Glomerular visceral epithelial cell (primary cell): ENCODE measurements around the gene NUDT2.
"Not testable (repeated sequence)": the region's sequence is repeated elsewhere in the genome, so short reads cannot be mapped to it uniquely, and the experiment has no call there.

Experiments used
- DNase-seq: peaks from one replicate; pipeline ENCODE4 v3.0.0-alpha.2; 2016; ENCODE audit errors: extremely low spot score

The NUDT2 gene

DNA sequence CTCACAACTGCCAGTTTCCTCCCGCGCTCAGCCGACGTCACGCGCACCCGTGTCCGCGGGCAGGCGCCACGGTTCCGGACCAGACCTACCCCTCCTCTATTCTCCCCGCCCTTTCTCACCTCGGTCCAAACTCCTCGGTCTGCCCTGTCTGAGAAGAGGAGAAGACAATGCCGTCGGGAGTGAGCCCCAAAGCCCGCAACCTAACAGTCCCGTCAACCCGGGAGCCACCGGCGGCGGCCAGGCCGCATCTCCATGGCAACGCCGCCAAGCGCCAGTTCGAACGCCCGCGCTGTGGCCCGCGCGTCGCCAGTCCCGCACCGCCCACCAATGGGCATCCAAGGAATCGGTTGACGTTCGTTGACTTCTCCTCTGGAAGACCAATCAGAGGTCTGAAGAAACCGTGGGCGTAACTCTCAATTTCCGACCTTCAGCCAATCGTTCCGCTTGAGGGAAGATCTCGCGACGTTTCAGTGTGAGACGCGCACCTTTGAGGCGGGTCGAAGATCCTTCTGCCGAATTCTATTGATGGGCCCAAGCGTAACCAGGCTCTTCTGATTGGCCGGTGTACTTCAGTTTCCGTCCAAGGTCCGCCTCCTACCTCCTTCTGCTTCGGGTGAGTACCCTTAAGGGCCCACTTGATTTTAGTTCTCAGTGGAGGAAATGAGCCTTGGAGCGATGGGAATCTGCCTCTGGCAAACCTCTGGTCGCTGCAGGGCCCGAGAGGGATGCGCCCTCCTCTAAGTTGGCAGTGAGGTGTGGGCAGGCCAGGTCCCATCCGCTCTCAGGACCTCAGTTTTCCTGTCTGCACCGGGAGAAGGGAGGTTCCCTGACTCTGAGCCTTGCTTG, at the start of gene NUDT2, which contains the start of gene KIF24:
TSS of gene NUDT2 (plus strand) at position 583 of the 846 bp plus-strand sequence. CDS start 9,471 bp downstream, outside the sequence.
TSS of gene KIF24 (minus strand) at position 282 of the 846 bp plus-strand sequence. CDS start 17,922 bp downstream, outside the sequence.
- DNase-seq, result peak; percentile 100

GRCh38 chr9:34282096-34282495, 47.3 kb upstream of the NUDT2 start:
- no peak for DNase-seq

GRCh38 chr9:34289159-34289558, 40.2 kb upstream of the NUDT2 start:
- no peak for DNase-seq

GRCh38 chr9:34291023-34291422, 38.3 kb upstream of the NUDT2 start:
- DNase-seq, result no peak

DNA sequence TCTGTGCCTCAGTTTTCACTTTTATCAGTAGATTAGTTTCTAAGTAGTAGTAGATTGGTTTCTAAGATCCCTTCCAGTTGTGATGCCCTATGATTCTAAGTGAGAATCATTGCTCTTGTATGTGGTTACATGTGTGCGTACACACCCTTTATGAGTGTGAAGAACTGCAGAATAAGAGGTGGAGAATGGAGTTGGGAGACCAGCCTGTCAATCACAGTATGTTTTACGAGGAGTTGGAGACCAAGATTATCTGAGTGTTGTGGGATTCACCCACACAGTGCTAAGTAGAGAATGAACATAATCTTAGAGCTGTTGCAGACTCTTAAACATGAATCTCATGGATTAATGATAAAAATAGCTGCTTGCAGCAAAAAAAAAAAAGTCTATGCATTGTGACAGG, 37.9 kb upstream of the NUDT2 start:
- DNase-seq, result no peak

GRCh38 chr9:34292552-34292951, 36.8 kb upstream of the NUDT2 start:
- no peak for DNase-seq

DNA sequence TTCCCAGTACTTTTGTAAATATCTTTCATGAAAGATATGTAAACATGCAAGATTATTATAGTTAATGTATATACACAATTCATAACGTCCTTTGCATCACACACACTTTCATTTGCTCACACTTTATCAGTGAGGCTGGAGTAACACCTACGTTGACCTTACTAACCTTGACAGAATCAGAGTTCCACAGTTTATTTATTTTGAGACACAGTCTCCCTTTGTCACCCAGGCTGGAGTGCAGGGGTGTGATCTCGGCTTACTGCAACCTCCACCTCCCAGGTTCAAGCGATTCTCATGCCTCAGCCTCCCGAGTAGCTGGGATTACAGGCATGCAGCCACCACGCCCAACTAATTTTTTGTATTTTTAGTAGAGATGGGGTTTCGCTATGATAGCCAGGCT, 28.3 kb upstream of the NUDT2 start:
- DNase-seq, result not testable (repeated sequence)

DNA sequence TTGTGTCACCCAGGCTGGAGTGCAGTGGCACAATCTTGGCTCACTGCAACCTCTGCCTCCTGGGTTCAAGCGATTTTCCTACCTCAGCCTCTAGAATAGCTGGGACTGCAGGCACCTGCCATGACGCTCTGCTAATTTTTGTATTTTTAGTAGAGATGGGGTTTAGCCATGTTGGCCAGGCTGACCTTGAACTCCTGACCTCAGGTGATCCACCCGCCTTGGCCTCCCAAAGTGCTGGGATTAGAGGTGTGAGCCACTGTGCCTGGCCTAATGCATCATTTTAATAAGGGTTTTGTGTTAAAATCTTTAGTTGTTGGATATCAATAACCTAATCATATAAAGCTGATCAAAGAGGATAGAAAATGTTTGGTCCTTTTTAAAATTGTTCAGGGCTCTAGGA, 21.1 kb upstream of the NUDT2 start:
- not testable (repeated sequence) for DNase-seq

GRCh38 chr9:34310215-34310614, 19.2 kb upstream of the NUDT2 start:
- DNase-seq, result no peak

GRCh38 chr9:34311499-34312185, 17.7 kb upstream of the NUDT2 start:
- DNase-seq, result no peak

- DNase-seq, result no peak
These were observed 11.9 kb upstream of the NUDT2 start for GRCh38 chr9:34317436-34317835.

GRCh38 chr9:34318163-34318790, 11.1 kb upstream of the NUDT2 start:
- no peak for DNase-seq

DNA sequence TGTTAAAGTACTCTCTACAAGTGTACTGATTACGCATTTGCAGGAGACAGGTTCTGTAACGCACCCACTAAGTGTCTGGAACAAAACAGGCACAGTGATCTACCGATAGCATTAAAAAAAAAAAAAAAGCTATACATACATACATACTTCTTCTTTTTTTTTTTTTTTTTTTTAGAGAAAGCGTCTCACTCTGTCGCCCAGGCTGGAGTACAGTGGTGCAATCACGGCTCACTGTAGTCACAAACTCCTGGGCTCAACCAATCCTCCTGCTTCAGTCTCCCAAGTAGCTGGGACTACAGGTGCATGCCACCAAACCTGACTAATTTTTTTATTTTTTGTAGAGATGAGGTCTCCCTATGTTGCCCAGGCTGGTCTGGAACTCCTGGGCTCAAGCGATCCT, 7.9 kb upstream of the NUDT2 start:
- no peak for DNase-seq

GRCh38 chr9:34322899-34323591, 6.3 kb upstream of the NUDT2 start:
- no peak for DNase-seq

- no peak for DNase-seq
These were observed 2.7 kb upstream of the NUDT2 start for GRCh38 chr9:34326690-34327089.

- no peak for DNase-seq
These were observed 826 bp upstream of the NUDT2 start for GRCh38 chr9:34328500-34328986.

- no peak for DNase-seq
These were observed 1.8 kb downstream of the NUDT2 start for GRCh38 chr9:34331196-34331595.

DNA sequence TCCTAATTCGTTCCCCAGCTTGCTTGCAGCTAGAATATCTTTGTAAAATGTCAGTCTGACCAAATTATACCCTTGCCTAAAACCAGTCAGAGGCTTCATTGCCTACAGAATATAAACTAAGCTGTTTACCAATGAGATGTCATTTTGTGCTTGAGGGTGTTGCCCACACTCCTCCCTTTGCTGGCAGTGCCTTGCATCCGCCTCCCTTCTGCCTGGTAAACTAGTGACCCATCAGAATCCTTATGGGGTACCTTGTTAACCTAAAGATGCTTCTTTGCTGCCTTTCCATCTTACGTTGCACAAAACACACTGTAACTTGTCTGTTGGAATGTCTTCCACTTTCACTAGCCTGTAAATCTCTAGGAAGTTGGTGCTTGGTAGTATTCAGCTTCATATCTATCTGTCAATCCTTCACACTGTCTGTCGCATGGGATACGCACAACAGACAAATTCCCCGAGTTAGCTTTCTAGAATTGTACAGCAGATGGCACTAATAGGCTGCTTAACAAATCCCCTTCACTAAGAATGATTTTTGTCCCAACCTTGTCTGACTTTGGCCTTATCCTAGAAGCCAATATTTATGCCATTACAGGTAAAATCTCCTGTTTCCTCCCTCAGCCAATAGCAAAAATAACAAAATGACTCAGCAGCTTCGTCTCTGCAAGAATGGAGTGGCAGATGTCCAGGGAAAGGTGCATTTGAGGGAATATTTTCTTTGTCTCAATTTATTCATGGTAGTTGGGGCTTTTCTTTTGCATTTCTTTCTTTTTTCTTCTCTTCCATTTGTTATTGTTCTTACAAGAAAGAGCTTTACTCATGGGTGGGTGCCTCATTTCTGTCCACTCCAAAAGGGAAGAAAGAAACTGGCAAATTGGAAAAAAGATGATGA, 3.0 kb downstream of the NUDT2 start:
- peak; percentile 47 for DNase-seq

DNA sequence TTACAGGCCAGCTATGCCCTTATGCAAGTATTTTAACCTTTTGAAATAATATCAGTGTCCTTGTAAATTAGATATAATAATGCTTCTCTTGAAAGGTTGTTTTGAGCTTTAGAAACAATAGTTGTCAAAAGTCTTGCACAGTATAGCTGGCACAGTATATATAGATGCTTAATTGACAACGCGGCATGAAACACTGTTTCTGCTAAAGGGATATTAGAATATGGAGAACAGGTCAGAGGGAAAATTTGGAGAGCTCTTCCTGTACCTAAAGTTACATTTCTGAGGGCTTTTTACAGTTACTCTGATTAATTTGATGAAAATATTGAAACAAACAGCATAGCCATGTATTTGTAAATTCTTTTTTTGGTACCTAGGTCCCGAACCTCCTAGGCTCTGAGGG, 4.5 kb downstream of the NUDT2 start:
- DNase-seq, result no peak

GRCh38 chr9:34334337-34334824, 5.0 kb downstream of the NUDT2 start:
- DNase-seq, result no peak

- no peak for DNase-seq
These were observed 5.5 kb downstream of the NUDT2 start for GRCh38 chr9:34334916-34335315.
